ENCODE data around the gene BACH2. TPM values are rescaled to one million over a fixed set of nuclear protein-coding genes. Genes with fewer than 3 reads are reported as not detected.

BACH2 gene
- total and polyA plus RNA-seq, 4 experiments from 2014 or later, result 6.5 to 48.0 (median 25.8) TPM

DNA sequence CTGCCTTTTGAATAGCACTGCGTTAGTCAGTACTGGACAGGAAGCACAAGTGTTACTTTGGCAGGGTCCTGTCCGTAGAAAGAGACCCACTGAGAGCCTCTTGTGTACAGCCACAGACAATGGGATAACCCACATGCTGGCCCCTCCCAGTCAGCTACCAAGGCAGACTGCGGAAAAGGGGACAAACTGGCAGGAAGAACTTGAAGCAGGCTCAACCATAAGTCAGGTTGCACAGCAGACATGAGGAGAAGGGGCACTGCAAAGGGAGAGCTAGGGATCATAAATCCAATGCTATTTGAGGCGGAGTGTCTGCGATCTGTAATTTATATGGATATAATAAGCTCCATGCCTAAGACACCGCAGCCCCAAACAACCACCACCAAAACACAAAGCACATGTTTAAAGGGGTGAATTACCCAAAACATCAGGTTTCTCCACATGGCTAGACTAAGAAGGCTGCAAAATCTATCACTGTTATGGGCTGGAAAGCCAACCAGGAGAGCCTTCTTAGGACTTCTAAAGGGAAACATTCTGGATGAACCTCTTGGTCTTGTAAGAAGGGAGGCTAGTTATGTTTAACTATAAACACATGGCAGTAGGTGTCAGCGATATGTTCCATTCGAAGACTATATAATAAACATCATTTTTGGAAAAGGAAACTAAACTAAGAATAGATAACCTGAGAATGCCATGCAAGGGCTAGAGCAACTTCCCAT, 141.7 kb downstream of the BACH2 start:
- Histone ChIP-seq H3K36me3 (ENCODE audit: insufficient read depth, low read length) (no peaks in the 10 kb centered on the region), H3K9me3 (ENCODE audit: control insufficient read depth in 1 of 2, low read length in 2 of 2) (no peaks in the 10 kb centered on the region), H3K4me3 (ENCODE audit: low read length in 2 of 2) (no peak overlapping the region), H3K27ac (ENCODE audit: low read depth, low read length) (no peak overlapping the region), H3K4me1 (ENCODE audit: insufficient read depth, low read length) (peaks cover 37% of the 10 kb centered on the region), H3K27me3 (ENCODE audit: insufficient read depth, low read length) (no peaks in the 10 kb centered on the region)
- no peaks in the 10 kb centered on the region for H3K27me3 Mint-ChIP-seq
- POLR2A ChIA-PET (ENCODE audit: partially characterized antibody), result interaction anchor here (1.0 to 1.3 kb wide), 2 partner anchors 33 to 141 kb away, joined by 3 to 4 read pairs; no protein-coding TSS in a partner anchor
- DNase-seq, result no peak
- peaks cover 0 to 2% (median 0%) of the 10 kb centered on the region in 8 donors for H3K9me3 Mint-ChIP-seq
- CTCF ChIA-PET (ENCODE audit: partially characterized antibody), result interaction anchor here (0.8 to 1.3 kb wide), 2 partner anchors 72 to 323 kb away, joined by 3 read pairs; no protein-coding TSS in a partner anchor
- no peaks in the 10 kb centered on the region for H3K36me3 Mint-ChIP-seq
- H3K27ac Mint-ChIP-seq, result peak overlapping the region in 3 of 7 donors; percentile 36 to 74 (median 60)
- H3K4me3 Mint-ChIP-seq, result peak overlapping the region in 1 of 8 donors; percentile 32
- intact Hi-C loops (cut with micrococcal nuclease), result no loop called here
- H3K4me1 Mint-ChIP-seq, result peaks cover 22 to 67% (median 50%) of the 10 kb centered on the region in 4 donors

DNA sequence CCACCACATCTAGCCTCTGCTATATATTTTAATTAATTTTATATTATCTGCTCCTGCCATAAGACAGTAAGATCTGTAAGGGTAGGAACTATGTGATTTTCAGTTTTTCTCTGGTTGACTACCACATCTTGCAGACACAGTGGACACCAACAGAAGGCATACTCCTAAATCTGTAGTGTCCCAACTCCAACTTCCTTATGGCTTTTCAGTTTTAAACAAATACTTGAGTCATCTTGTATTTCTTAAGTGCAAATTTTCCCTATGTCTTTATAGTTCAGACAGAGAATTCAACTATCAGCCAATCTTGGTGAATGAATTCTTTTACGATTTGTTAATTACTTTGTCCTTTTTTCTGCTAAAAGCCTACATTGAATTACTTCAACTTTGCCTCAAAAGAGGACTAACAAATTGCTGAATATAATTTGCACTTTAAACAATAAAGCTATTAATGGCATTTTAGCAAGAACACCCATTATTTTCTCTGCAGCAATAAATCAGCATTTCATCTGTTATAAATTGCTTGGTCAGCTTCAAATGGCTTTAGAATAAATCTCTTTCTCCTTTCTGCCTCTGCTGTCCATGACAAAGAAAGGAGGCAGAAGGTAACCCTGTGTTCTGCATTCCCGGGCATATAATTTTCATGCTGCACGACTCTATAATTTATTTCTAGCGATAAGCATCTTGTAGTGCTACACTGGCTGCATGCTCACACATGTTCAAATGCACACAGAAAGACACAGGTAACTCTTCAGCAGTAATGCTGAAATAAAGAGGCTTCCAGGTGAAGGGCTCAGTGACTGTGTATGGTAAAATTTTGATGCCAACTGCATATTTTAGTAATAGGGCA, 144.8 kb downstream of the BACH2 start:
- POLR2A ChIA-PET (ENCODE audit: partially characterized antibody), result no interaction called here
- CTCF ChIA-PET (ENCODE audit: partially characterized antibody), result interaction anchor here (0.9 to 1.0 kb wide), 2 partner anchors 211 to 327 kb away, joined by 3 read pairs; no protein-coding TSS in a partner anchor
- peaks cover 23% of the 10 kb centered on the region for H3K4me1 ChIP-seq (ENCODE audit: insufficient read depth, low read length)

DNA sequence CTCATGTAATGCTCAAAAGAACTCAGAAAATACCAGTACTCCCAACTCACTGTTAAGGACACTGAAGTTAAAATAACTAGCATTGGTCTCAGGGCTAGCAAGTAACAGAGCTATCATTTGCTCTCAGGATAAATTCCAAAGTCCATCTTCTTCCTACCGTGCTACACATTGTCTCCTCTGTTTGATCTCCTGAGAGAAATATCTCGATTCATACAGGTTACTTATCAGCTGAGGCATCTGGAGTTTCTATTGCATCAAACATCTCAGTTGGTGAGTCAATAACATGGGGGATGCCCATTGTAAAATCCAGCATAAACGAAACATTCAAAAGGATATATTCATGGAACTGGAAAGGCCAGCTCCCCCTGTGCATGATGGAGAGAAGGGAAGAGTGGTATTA, 147.4 kb downstream of the BACH2 start:
- Mint-ChIP-seq H3K4me1 (peaks cover 12 to 45% (median 25%) of the 10 kb centered on the region in 4 donors), H3K27me3 (no peaks in the 10 kb centered on the region), H3K4me3 (no peak overlapping the region), H3K27ac (no peak overlapping the region), H3K9me3 (peaks cover 0 to 2% (median 0%) of the 10 kb centered on the region in 8 donors), H3K36me3 (peaks cover 5% of the 10 kb centered on the region in 2 donors)
- Histone ChIP-seq H3K27ac (ENCODE audit: low read depth, low read length) (no peak overlapping the region), H3K4me3 (ENCODE audit: low read length in 2 of 2) (no peak overlapping the region), H3K4me1 (ENCODE audit: insufficient read depth, low read length) (peaks cover 6% of the 10 kb centered on the region), H3K9me3 (ENCODE audit: control insufficient read depth in 1 of 2, low read length in 2 of 2) (no peaks in the 10 kb centered on the region), H3K36me3 (ENCODE audit: insufficient read depth, low read length) (no peaks in the 10 kb centered on the region), H3K27me3 (ENCODE audit: insufficient read depth, low read length) (no peaks in the 10 kb centered on the region)
- ChIA-PET POLR2A (ENCODE audit: partially characterized antibody) (no interaction called here), CTCF (ENCODE audit: partially characterized antibody) (interaction anchor here (1.0 kb wide), 1 partner anchor 43 kb away, joined by 3 read pairs; no protein-coding TSS in a partner anchor)
- no peak for DNase-seq
- intact Hi-C loops (cut with micrococcal nuclease), result no loop called here

More for the DNA sequence above, 144.8 kb downstream of the BACH2 start:
- no peak overlapping the region for H3K27ac Mint-ChIP-seq
- peaks cover 0 to 2% (median 0%) of the 10 kb centered on the region in 8 donors for H3K9me3 Mint-ChIP-seq
- H3K36me3 Mint-ChIP-seq, result peaks cover 0 to 2% of the 10 kb centered on the region in 2 donors
- Histone ChIP-seq H3K27me3 (ENCODE audit: insufficient read depth, low read length) (no peaks in the 10 kb centered on the region), H3K9me3 (ENCODE audit: control insufficient read depth in 1 of 2, low read length in 2 of 2) (no peaks in the 10 kb centered on the region), H3K27ac (ENCODE audit: low read depth, low read length) (no peak overlapping the region), H3K36me3 (ENCODE audit: insufficient read depth, low read length) (no peaks in the 10 kb centered on the region), H3K4me3 (ENCODE audit: low read length in 2 of 2) (no peak overlapping the region)
- H3K27me3 Mint-ChIP-seq, result no peaks in the 10 kb centered on the region
- DNase-seq, result no peak
- intact Hi-C loops (cut with micrococcal nuclease), result no loop called here
- H3K4me3 Mint-ChIP-seq, result no peak overlapping the region
- peaks cover 17 to 56% (median 36%) of the 10 kb centered on the region in 4 donors for H3K4me1 Mint-ChIP-seq

DNA sequence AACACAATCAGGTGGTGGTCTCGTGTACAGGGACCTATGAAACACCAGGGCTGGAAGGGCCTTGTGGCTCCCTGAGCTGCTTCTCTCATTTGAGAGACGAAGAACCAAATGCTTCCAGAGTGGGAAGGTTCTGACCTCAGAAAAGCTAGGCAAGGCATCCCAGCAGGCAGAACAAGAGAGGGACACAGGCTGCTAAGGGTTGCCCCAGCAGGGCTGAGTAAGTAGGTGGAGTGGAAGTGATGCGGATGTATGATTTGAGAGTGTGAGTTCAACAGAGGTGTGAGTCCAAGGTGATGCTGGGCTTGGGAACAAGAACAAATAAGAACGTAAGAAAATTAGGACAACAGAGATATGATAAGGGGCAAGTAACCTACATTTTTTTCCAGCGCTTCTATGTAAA, 147.8 kb downstream of the BACH2 start:
- Mint-ChIP-seq H3K36me3 (peaks cover 5% of the 10 kb centered on the region in 2 donors), H3K4me3 (no peak overlapping the region), H3K4me1 (peaks cover 9 to 41% (median 22%) of the 10 kb centered on the region in 4 donors), H3K27ac (peak overlapping the region in 1 of 7 donors; percentile 54), H3K27me3 (no peaks in the 10 kb centered on the region), H3K9me3 (peaks cover 0 to 2% (median 0%) of the 10 kb centered on the region in 8 donors)
- Histone ChIP-seq H3K27me3 (ENCODE audit: insufficient read depth, low read length) (no peaks in the 10 kb centered on the region), H3K36me3 (ENCODE audit: insufficient read depth, low read length) (no peaks in the 10 kb centered on the region), H3K4me1 (ENCODE audit: insufficient read depth, low read length) (peaks cover 6% of the 10 kb centered on the region), H3K27ac (ENCODE audit: low read depth, low read length) (no peak overlapping the region), H3K4me3 (ENCODE audit: low read length in 2 of 2) (no peak overlapping the region), H3K9me3 (ENCODE audit: control insufficient read depth in 1 of 2, low read length in 2 of 2) (no peaks in the 10 kb centered on the region)
- ChIA-PET CTCF (ENCODE audit: partially characterized antibody) (no interaction called here), POLR2A (ENCODE audit: partially characterized antibody) (no interaction called here)
- DNase-seq, result no peak
- intact Hi-C loops (cut with micrococcal nuclease), result no loop called here

DNA sequence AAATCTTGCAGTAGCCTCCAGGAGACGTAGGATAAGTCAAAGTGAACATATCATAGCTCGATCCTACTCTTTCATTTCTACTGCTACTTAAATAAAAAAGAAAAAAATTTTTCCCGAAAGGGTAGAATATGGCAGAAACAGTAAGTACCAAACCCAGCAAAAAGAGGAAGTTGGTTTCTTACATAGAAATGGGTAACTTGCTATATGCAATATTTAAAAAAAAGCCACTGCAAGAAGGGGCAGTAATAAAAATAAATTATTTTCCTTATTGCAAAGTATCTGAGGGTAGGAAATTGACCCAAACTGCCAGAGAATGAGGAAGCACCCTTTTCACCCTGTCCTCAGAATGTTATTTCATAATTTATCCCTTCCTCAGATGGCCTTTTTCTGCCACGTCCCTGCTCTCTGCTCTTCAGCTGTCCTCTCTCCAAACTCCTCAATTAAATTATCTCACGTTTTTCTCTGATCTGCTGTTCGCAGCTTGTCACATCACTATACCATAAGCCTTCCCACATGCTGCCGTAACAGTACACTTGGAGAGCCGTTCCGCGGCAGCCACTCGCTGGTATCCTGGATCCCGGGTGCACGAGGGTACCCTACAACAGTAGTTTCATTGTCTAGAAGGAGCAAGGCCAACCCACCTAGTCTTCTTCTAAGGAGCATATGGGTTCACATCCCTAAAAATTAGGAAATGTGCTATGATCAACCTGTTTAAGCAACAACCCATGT, 149.6 kb downstream of the BACH2 start:
- peaks cover 6% of the 10 kb centered on the region for H3K4me1 ChIP-seq (ENCODE audit: insufficient read depth, low read length)
- intact Hi-C loops (cut with micrococcal nuclease), result no loop called here
- H3K4me3 ChIP-seq (ENCODE audit: low read length in 2 of 2), result no peak overlapping the region
- Mint-ChIP-seq H3K4me1 (peaks cover 9 to 37% (median 21%) of the 10 kb centered on the region in 4 donors), H3K27ac (no peak overlapping the region), H3K27me3 (no peaks in the 10 kb centered on the region), H3K9me3 (peaks cover 0 to 2% (median 0%) of the 10 kb centered on the region in 8 donors), H3K4me3 (no peak overlapping the region), H3K36me3 (peaks cover 5% of the 10 kb centered on the region in 2 donors)
- H3K36me3 ChIP-seq (ENCODE audit: insufficient read depth, low read length), result no peaks in the 10 kb centered on the region
- POLR2A ChIA-PET (ENCODE audit: partially characterized antibody), result no interaction called here
- H3K27me3 ChIP-seq (ENCODE audit: insufficient read depth, low read length), result no peaks in the 10 kb centered on the region
- no peak overlapping the region for H3K27ac ChIP-seq (ENCODE audit: low read depth, low read length)
- DNase-seq, result no peak
- CTCF ChIA-PET (ENCODE audit: partially characterized antibody), result no interaction called here
- no peaks in the 10 kb centered on the region for H3K9me3 ChIP-seq (ENCODE audit: control insufficient read depth in 1 of 2, low read length in 2 of 2)

DNA sequence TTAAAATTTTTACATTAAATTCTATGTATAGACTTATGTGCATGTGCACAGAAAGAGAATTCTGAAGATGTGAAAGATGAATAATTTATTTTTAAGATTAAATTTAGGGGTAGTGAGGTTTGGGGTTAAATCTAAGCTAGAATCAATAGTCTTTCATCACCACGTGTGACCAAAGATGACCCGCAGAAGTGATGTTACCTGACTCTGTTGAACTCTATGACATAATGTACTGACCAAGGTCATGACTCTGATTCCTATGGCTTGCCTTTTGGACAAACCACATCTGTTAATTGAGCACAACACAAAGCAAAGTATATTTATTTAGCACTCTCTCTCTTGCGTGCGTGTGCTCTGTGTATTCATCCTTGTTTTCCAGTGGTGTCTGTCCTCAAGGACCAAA, 150.6 kb downstream of the BACH2 start:
- ChIA-PET CTCF (ENCODE audit: partially characterized antibody) (no interaction called here), POLR2A (ENCODE audit: partially characterized antibody) (interaction anchor here (1.9 kb wide), 1 partner anchor 11 kb away, joined by 6 read pairs; no protein-coding TSS in a partner anchor)
- no peak for DNase-seq
- Histone ChIP-seq H3K4me1 (ENCODE audit: insufficient read depth, low read length) (peaks cover 6% of the 10 kb centered on the region), H3K4me3 (ENCODE audit: low read length in 2 of 2) (no peak overlapping the region), H3K9me3 (ENCODE audit: control insufficient read depth in 1 of 2, low read length in 2 of 2) (no peaks in the 10 kb centered on the region), H3K36me3 (ENCODE audit: insufficient read depth, low read length) (no peaks in the 10 kb centered on the region), H3K27ac (ENCODE audit: low read depth, low read length) (no peak overlapping the region), H3K27me3 (ENCODE audit: insufficient read depth, low read length) (no peaks in the 10 kb centered on the region)
- Mint-ChIP-seq H3K4me1 (peaks cover 9 to 37% (median 21%) of the 10 kb centered on the region in 4 donors), H3K27ac (no peak overlapping the region), H3K4me3 (no peak overlapping the region), H3K36me3 (peaks cover 5% of the 10 kb centered on the region in 2 donors), H3K27me3 (no peaks in the 10 kb centered on the region), H3K9me3 (peaks cover 0 to 2% (median 0%) of the 10 kb centered on the region in 8 donors)
- intact Hi-C loops (cut with micrococcal nuclease), result no loop called here
